NCI-H2171 treated with DMSO at 0.1 percent for 48 hours (cell line): ENCODE results near the gene CDKL1.
"Not testable (repeated sequence)": the region's sequence is repeated elsewhere in the genome, so short reads cannot be mapped to it uniquely, and the experiment has no call there.

Source experiments
- DNase-seq: peaks from one replicate; lab custom pipeline; 2025; lab: John Stamatoyannopoulos, UW

Gene CDKL1

DNA sequence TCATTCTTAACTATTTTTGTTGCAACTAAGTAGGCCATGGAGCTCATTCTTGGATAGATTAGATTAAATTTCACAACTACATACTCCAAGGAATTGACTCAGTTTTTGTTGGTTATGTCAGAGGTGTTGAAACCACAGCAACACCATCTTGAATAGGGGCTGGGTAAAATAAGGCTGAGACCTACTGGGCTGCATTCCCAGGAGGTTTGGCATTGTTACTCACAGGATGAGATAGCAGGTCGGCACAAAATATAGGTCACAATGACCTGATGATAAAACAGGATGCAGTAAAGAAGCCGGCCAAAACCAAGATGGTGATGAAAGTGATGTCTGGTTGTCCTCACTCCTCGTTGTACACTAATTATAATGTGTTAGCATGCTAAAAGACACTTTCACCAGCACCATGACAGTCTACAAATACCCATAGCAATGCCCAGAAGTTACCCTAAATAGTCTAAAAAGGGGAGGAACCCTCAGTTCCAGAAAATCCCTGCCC lies 63.6 kb downstream of the CDKL1 start:
- no peak for DNase-seq

DNA sequence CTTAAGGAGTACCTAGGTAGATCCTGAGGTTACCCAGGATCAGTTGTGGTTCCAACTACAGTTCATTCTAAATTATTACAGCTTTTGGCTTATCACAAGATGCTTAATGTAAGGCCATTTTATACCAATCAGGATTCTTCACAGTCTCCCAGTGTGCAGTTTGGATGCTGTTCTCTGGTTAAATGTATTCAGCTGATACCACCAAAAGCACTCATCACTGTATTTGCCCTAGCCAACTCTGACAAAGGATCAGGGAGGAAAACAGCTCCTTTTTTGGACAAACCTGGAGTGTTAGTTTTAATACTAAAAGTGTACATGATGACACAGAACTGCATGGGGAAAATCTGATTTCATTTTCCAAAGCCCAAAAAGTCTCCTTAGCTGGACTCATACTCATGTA lies 65.1 kb downstream of the CDKL1 start:
- no peak for DNase-seq

GRCh38 chr14:50321009-50321660 lies 75.5 kb downstream of the CDKL1 start:
- DNase-seq, result peak; percentile 94

DNA sequence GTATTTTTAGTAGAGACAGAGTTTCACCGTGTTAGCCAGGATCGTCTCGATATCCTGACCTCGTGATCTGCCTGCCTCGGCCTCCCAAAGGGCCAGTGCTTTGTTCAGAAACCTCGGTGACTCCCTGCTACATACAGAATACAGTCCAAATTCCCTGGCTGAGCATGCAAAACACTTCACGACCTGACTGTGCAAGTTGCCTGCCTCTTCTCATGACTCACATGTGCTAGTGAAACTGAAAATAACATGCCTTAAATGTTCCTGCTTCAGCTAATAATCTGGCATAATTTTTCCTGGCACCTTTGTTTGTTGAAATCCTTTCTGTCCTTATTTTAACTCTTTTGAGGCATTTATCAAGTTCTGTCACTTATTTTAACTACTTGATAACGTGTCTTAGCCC lies 76.4 kb downstream of the CDKL1 start:
- DNase-seq, result no peak

DNA sequence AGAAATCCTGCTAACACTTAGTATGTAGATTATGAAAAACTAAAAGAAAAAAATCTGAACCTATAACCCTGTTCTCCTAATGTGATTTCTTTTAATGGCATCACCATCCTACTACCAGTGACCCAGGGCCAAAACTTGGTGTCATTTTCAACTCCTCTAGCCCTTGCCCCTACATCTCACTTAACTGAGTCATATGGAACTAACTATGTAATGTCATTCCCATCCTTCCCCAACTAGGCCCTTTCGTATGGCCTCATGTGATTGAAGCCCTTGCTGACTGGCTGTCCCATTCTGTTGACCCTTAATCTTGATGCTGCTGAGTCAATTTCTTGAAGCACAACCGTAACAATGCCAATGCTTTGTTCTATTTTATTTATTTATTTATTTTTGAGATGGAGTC lies 77.0 kb downstream of the CDKL1 start:
- DNase-seq, result no peak

- DNase-seq, result no peak
These were observed 77.4 kb downstream of the CDKL1 start for GRCh38 chr14:50319293-50319692.

DNA sequence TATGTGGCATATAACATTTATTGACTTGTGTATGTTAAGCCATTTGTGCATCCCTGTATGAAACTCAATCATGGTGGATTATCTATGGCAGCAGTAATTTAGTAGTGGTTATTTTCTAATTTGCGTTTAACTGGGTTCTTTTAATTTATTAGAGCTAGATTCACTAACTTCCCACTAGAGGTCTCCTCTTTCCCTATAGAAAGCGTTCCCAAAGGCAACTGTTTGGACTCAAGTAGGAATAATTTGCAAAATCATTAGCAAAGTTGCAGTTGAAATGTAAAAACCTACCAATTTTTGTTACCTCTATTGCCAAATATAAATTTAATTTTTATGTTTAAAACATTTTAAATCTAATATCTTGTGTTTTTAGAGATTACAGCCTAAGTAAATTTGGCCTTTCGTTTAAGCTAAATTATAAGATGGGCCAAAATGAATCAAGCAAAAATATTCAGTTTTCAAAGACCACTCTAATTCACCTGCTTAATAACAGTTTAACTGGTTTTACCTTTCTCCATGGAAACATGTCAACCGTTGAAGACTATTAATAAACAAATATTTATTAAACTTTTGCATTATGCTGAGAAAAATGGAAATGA lies 78.6 kb downstream of the CDKL1 start:
- peak; percentile 75 for DNase-seq

DNA sequence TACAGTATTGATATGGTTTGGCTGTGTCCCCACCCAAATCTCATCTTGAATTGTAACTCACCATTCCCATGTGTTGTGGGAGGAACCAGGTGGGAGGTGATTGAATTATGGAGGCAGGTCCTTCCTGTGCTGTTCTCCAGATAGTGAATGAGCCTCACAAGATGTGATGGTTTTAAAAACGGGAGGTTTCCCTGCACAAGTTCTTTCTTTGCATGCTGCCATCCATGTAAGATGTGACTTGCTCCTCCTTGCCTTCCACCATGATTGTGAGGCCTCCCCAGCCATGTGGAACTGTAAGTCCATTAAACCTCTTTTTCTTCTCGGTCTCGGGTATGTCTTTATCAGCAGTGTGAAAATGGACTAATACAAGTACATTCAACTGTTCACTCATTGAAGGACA lies 82.6 kb downstream of the CDKL1 start:
- not testable (repeated sequence) for DNase-seq

- DNase-seq, result peak; percentile 89
These were observed 84.0 kb downstream of the CDKL1 start for GRCh38 chr14:50312734-50313054.

DNA sequence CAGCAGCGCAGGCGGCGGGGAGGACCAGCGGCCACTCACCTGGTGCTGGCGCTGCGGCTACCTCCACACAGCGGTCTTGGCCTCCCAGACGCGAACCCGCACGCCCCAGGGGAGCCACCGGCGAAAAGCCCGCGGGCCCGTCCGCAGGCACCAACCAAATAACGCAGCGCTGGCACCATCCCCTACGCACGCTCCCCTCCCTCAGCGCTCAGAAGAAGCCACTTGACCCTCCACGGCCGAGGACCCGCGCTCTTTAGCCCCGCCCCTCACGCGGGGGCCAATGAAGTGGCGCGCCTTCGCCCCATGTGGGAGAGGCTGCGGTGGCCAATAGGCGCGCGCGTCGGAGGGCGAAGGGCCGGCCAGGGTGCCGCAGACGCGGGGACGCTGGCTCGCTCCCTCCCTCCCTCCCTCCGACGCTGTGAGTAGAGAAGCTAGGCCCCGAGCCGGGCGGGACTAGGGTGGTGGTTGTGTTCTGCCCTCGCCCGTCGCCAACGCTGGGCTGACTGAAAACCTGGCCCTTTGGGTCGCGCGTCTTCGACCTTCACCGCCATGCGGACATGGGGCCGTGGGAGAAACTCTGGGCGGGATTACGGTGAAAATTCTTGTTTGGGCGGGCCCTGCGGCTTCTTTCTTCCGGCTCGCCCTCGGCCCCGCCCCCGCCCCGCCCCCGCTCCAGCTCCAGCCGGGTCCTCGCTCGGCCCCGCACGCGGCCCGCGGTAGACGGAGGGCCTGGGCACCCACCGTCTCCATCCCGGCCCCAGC lies 84.5 kb downstream of the CDKL1 start, which contains the start of the genes DMAC2L and L2HGDH:
Gene DMAC2L (plus strand): TSS at position 353 of the 762 bp plus-strand sequence. CDS start 9,164 bp downstream, outside the sequence.
Gene L2HGDH (minus strand): TSS at position 258 of the 762 bp plus-strand sequence. CDS start 79 bp downstream, at position 179.
- peak; percentile 97 for DNase-seq

- DNase-seq, result peak; percentile 63
These were observed 85.2 kb downstream of the CDKL1 start for GRCh38 chr14:50311337-50311971.

- DNase-seq, result no peak
These were observed 86.2 kb downstream of the CDKL1 start for GRCh38 chr14:50310445-50310844.

GRCh38 chr14:50308363-50308915 lies 88.2 kb downstream of the CDKL1 start:
- DNase-seq, result no peak

GRCh38 chr14:50303744-50304471 lies 92.8 kb downstream of the CDKL1 start:
- peak; percentile 68 for DNase-seq

- no peak for DNase-seq
These were observed 94.8 kb downstream of the CDKL1 start for GRCh38 chr14:50301914-50302313.

- DNase-seq, result no peak
These were observed 97.1 kb downstream of the CDKL1 start for GRCh38 chr14:50299585-50299984.

GRCh38 chr14:50290306-50290705 lies 106.4 kb downstream of the CDKL1 start:
- peak; percentile 19 for DNase-seq

DNA sequence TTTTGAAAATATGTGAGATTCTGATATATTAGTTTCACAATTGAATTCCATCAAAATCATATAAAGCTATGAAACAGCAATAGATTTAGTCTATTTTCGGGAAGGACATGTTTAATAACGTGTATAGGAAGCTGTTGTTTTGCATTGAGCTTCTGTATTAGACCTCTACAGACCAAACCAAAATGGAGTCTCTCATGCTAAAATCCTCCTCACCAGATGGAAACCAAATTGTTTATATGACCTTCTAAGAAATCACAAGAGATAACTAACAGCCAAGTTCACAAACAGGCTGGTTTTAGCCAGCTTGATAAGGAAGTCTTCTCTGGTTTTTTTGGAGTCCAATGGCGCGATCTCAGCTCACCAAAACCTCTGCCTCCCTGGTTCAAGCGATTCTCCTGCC lies 108.5 kb downstream of the CDKL1 start:
- DNase-seq, result no peak

- no peak for DNase-seq
These were observed 110.8 kb downstream of the CDKL1 start for GRCh38 chr14:50285861-50286260.
